HG03439 (cell line): ENCODE data around the gene ZNF397.

Source experiments
- ATAC-seq: cut with Tn5 transposase; IDR thresholded peaks from one replicate; pipeline ENCODE4 v1.9.1; 2021; ENCODE audit warnings: mild to moderate bottlenecking, moderate library complexity; ENCODE audit not compliant: unreplicated experiment

Gene ZNF397

GRCh38 chr18:35245719-35246317 lies 5.0 kb downstream of the ZNF397 start:
- no peak for ATAC-seq

DNA sequence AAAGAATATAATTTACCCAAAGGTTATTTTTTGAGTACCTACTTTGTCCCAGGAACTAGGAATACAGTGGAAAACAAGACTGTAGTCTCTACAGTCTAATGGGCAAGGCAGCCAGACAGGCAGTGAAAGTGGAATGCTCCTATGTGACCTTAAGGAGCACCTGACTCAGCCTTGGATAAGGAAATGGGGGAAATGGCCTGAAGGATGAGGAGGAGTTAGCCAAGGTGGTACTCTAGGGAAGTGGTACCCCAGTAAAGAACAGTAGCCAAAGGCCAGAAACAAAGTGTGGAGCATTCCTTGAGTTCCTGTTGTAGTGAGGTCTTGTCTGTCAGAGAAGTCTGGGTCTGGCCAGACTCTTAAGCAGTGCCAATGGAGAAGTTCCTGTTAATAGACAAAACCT lies 6.0 kb downstream of the ZNF397 start:
- no peak for ATAC-seq

GRCh38 chr18:35247412-35248249 lies 6.8 kb downstream of the ZNF397 start:
- no peak for ATAC-seq

- ATAC-seq: no peak
Observed at GRCh38 chr18:35248429-35248828, 7.6 kb downstream of the ZNF397 start.

DNA sequence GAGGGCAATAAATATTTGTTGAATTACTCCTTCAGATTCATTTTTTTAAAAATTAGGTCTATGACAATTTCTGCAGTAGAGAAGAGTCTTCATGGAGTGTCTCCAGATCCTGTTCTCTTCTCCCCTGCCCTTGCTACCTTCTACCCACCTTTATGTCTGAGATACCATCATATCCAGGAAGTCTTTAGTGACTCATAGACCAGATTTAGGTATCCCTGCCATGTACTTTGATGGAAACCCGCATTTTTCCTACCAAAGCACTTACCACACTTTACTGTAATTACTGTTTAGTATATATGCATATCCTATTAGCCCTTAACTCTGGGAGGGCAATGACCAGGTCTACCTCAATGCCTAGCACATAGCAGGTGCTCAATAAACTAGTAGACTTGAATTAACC lies 11.6 kb downstream of the ZNF397 start:
- ATAC-seq: no peak

DNA sequence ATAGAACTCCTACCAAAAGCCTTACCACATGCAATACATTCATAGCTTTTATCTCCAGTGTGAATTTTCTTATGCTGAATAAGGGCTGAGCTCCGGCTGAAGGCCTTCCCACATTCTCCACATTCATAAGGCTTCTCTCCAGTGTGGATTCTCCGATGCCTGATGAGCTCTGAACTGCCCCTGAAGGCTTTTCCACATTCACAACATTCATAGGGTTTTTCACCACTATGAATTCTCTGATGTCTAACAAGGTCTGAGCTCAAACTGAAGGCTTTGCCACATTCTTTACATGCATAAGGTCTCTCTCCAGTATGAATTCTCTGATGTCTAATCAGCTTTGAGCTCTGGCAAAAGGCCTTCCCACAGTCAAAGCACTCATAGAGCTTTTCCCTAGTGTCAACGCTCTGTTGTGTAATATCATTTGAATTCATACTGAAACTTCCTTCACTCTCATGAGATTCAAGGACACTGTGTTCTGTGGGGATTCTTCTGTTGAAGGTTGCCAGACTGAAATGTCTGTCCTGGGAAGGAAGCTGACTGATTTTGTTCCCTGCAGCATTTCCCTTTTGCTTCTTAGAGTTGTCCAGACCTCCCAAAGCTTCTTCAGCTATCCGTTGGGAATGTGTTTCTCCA lies 12.9 kb downstream of the ZNF397 start:
- ATAC-seq: no peak

- no peak for ATAC-seq
Observed at GRCh38 chr18:35256947-35257346, 16.1 kb downstream of the ZNF397 start.

DNA sequence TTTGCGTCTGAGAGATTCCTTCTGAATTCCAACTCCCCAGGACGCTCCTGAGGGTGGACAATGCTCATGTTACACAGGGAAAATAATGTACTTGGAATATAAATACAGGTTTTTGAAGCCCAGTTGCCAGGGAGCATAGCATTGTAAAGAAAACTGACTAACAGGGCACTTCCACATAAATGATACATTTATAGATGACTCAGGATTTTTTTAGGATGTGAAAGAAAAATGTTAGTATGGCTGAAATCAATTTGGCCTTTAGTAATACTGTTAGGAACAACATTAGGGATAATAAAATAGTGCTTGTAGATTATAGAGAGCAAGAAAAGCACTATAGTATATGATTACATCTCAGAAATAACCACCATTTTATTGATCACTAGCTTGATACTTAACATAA lies 23.6 kb downstream of the ZNF397 start:
- ATAC-seq: no peak

DNA sequence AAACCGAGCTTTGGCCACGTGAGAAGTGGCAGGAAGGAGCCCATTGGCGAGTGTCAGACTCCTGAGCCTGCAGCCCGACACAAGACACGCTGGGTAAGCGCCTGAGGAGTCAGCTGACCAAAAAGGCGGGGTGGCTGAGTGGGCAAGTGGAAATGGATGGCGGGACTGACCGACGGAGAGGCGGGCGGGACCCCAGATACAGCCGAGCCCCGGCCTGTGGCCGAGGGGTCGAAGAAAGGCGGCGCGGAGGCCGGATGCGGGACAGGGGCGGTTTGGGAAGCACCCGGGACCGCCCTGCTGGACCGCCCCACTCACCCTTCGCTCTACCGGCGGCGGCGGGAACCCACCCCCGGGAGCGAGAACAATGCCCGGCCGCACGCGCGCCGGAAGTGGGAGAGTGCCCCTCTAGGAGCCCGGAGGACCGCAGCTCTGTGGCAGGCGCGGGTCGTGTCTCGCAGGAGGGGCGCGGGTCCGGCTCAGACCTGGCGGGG lies 26.4 kb downstream of the ZNF397 start:
- no peak for ATAC-seq

DNA sequence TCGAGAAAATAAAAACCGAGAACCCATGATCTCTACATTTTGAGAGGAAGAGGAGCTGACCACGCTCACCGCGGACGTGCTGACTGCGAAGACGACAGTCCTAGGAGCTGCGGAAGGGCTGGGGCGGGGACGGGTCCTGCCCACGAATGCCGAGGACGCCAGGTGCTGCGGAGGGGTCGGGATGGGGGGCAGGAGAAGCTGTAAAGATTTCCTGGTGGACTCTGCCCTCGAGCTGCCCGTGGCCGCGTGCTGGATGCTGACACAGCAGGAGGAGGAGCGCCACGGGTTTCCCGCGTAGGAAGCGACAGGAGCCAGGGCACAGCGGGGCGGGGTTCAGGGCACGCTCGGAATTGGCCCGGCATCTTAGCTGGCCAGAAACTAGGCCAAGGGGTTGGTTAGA lies 27.0 kb downstream of the ZNF397 start:
- ATAC-seq: no peak

- ATAC-seq: no peak
Observed at GRCh38 chr18:35268821-35269220, 28.0 kb downstream of the ZNF397 start.

DNA sequence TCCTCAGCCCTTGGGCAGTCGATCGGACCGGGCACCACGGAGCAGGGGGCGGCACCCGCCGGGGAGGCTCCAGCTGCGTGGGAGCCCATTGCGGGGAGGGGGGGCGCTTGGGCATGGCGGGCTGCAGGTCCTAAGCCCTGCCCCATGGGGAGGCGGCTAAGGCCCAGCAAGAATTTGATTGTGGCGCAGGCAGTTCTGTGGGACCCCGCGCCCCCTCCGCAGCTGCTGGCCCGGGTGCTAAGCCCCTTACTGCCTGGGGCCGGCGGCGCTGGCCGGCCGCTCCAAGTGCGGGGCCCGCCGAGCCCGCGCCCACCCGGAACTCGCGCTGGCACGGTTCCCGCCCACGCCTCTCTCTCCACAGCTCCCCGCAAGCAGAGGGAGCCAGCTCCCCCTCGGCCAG lies 30.8 kb downstream of the ZNF397 start:
- ATAC-seq: no peak

DNA sequence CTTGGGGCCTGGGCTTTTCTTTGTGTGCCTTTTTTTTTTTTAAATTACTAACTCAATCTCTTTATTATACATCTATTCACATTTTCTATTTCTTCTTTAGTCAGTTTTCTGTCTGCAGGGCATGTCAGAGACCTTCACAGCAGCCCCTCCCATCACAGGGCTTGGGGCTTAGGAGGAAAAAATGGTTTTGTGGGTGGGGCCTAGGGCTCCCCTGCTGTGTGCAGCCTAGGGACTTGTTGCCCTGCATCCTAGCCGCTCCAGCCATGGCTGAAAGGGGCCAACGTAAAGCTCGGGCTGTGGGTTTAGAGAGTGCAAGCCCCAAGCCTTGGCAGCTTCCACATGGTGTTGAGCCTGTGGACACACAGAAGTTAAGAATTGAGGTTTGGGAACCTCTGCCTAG lies 35.4 kb downstream of the ZNF397 start:
- ATAC-seq: no peak

GRCh38 chr18:35277633-35278032 lies 36.8 kb downstream of the ZNF397 start:
- no peak for ATAC-seq

DNA sequence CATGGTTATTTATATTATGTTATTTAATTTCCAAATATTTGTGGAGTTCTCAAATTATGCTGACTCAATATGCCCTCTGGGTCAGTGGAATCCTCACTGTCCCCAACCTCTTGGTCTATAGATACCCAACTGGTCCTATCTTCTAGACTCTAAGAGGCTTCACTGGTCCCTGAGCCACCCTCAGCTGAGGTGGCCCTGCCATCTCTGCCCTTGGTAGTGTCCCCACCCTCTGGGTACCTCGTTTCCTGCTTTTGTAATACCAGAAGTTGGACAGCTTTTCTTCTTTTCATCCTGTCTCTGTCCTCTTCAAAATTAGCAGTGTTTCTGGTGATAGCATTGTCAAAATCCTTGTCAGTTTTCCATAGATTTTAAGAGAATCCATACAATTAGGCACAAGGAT lies 37.3 kb downstream of the ZNF397 start:
- ATAC-seq: no peak

DNA sequence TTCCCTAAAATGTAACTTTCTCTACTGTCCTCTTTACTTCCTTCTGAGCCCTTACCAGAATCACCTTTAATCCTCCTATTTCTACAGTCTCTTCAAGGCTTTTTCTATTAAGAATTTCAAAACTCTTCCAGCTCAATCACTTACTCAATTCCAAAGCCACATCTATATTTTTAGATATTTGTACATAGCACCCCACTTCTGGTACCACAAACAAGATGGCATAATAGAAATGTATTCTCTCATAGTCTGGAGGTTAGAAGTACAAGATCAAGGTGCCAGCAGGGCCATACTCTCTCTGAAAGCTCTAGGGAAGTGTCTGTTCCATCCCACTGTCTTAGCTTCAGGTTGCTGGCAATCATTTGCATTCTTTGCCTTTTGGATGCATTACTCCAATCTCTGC lies 38.1 kb downstream of the ZNF397 start:
- no peak for ATAC-seq

DNA sequence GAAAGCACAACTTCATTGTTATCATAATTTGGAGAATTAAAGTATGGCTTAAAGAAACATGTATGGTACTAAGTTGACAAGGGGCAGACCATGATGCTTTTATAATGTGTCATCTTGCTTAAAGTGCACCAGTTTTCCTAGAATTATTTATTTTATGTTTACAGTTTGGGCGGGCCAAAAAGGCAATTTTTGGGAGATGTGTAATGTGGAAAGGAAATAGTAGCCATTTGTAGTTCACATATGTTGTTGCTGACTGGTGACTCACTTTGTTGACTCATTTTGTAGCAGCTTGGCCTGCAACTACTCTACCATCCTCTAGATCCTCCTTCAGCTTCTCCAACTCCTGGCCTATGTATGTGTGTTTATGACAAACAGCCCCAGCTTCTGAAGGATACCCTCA lies 41.5 kb downstream of the ZNF397 start:
- ATAC-seq: no peak

GRCh38 chr18:35283923-35284794 lies 43.3 kb downstream of the ZNF397 start:
- ATAC-seq: no peak

DNA sequence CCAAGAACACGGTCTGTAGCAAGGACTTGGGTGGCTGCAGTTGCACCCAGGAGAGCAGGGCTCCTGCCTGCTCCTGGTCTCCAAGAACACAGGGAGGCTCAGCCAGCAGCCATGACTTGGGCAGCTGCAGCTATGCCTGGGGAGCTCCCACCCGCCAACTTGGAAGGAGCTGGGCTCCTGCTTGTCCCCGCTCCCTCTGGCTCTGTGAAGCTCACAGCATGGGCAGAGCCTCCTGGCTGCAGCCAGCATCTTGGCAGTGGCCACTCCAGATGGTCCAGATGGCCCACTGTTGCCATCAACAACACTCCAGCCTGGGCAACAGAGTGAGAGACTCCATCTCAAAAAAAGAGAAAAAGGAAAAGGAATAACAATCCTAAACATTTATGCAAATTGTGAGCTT lies 44.0 kb downstream of the ZNF397 start:
- ATAC-seq: no peak

GRCh38 chr18:35289293-35289692 lies 48.5 kb downstream of the ZNF397 start:
- no peak for ATAC-seq

DNA sequence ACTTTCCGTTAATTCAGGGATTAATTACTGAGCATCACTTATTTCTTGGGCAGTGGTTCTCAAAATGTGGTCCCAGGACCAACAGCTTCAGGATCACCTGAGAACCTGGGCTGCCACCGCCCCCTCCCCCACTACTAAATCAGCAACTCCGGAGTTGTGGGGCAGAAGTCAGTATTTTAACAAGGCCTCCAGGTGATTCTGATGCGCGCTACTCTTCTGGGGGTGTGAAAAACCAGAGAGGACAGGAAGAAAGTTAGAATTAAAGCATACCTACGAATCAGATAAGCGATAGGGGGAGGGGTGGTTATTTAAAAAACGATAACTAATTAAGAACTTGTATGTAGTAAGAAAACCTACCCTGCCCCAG lies 48.9 kb downstream of the ZNF397 start:
- peak; percentile 41 for ATAC-seq
